Sigmoid colon (tissue), 4 donors: Measurements from ENCODE around the gene NDEL1.
A peak's percentile ranks its signal among the peaks of the same experiment; 100 is the strongest.

Experiments
- POLR2A ChIP-seq, 2 donors: fragments of 450-650 bp; IDR thresholded peaks; one replicate each; pipeline ENCODE4 v1.6.1; 2016; ENCODE audit warnings: antibody characterized with exemption in 2 of 2, mild to moderate bottlenecking in 2 of 2, moderate library complexity in 2 of 2
- POLR2AphosphoS5 ChIP-seq, 4 donors: sonication (generic); formaldehyde crosslinking; IDR thresholded peaks; one replicate each; pipeline ENCODE4 v1.6.1; 2017; ENCODE audit warnings: antibody characterized with exemption in 4 of 4
- TF ChIP-seq, protein P1 (sequence below), 4 experiments: fragments of 450-650 bp in 3 of 4; fragments of 200-600 bp in 1 of 4; IDR thresholded peaks; one replicate each; pipeline ENCODE4 v1.5.1; 2016 to 2019; ENCODE audit warnings: antibody characterized with exemption in 4 of 4, mild to moderate bottlenecking in 3 of 4, moderate library complexity in 2 of 4

DNA sequence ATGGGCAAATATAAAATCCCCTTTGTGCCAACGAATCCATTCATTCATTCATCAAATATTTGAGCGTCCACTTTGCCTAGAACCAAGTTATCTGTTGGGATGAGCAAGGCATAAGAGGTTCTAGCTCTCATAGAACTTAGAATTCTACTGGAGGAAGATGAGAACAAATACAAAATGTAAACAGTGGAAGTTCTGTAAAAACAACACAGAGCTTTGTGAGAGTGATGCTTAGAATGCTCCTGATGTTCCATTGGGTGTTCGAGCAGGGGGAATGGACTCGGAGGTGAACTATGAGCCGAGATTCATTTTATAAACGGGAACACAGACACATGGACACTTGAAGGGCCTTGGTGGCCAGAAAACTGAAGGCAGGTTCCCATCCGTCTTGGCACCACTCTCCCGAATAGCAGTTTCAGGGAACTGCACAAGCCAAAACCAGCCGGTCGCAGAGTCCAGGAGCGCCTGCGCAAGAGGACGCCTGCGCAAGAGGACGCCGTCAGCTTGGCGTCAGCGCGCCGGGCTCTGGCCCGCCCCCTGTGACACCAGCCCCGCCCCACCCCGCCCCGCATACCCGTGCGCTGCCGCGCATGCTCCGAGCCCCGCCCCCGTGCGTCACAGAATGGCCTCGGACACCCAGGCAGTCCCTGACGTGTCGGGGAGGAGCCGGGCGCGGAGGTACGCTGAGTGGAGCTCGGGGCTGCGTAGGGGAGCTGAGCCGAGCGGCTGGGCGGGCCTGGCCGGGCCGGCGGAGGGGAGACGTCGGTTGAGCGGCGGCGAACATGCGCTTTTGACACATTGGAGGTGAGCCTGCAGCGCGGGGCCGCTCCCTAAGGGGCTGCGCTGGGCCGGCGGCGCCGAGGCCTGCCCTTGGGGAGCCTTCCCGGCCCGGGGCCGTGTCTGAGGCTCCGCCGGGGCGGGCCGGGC, at the start of gene NDEL1:
- TF ChIP-seq POLR2AphosphoS5 (IDR thresholded peaks at IDR 0.05) (peak; percentile 100), POLR2A (IDR thresholded peaks at IDR 0.05) (peak; percentile 95 to 96)
- TF ChIP-seq, protein P1, sequence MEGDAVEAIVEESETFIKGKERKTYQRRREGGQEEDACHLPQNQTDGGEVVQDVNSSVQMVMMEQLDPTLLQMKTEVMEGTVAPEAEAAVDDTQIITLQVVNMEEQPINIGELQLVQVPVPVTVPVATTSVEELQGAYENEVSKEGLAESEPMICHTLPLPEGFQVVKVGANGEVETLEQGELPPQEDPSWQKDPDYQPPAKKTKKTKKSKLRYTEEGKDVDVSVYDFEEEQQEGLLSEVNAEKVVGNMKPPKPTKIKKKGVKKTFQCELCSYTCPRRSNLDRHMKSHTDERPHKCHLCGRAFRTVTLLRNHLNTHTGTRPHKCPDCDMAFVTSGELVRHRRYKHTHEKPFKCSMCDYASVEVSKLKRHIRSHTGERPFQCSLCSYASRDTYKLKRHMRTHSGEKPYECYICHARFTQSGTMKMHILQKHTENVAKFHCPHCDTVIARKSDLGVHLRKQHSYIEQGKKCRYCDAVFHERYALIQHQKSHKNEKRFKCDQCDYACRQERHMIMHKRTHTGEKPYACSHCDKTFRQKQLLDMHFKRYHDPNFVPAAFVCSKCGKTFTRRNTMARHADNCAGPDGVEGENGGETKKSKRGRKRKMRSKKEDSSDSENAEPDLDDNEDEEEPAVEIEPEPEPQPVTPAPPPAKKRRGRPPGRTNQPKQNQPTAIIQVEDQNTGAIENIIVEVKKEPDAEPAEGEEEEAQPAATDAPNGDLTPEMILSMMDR (IDR thresholded peaks at IDR 0.05): no peak
